K562 (cell line): ENCODE measurements around the gene TCHP. TPM values are rescaled to one million over a fixed set of nuclear protein-coding genes. Genes with fewer than 3 reads are reported as not detected.

Experiments
- BACH1 ChIP-seq: fragments of 200-800 bp; sonication (Bioruptor generic); IDR thresholded peaks from 2 replicates; pipeline ENCODE4 v1.6.1; 2016; ENCODE audit warnings: missing genetic modification characterization, missing compliant biosample characterization
- CBFA2T3 ChIP-seq: fragments of 450-650 bp; IDR thresholded peaks from 2 replicates; pipeline ENCODE4 v1.6.1; 2017
- CBX8 ChIP-seq: fragments of 200-600 bp; sonication (generic); IDR thresholded peaks from 2 replicates; pipeline ENCODE4 v1.6.1; 2012; ENCODE audit warnings: borderline replicate concordance, mixed run types, low read depth, mild to moderate bottlenecking, moderate library complexity, mixed read lengths, low read length, control low read depth, inconsistent platforms; ENCODE audit not compliant: poor library complexity, severe bottlenecking; ENCODE audit errors: extremely low read depth
- ELF2 ChIP-seq: fragments of 250-450 bp; sonication (Bioruptor Pico); IDR thresholded peaks from 2 replicates; pipeline ENCODE4 v1.5.0; 2021; ENCODE audit warnings: mild to moderate bottlenecking
- FOXJ3 ChIP-seq: sonication (generic); formaldehyde crosslinking; IDR thresholded peaks from 2 replicates; pipeline ENCODE4 v1.4.0; 2020; ENCODE audit warnings: mild to moderate bottlenecking, missing genetic modification reagents
- HMGXB4 ChIP-seq: sonication (generic); formaldehyde crosslinking; IDR thresholded peaks from 2 replicates; pipeline ENCODE4 v1.8.1; 2023; ENCODE audit warnings: mild to moderate bottlenecking, missing genetic modification reagents
- HNRNPH1 ChIP-seq: fragments of 200-400 bp; formaldehyde crosslinking; optimal IDR thresholded peaks from 2 replicates; pipeline ENCODE3; 2017; ENCODE audit warnings: low read depth, mild to moderate bottlenecking, low read length, moderate library complexity
- LEF1 ChIP-seq: fragments of 450-650 bp; IDR thresholded peaks from 2 replicates; pipeline ENCODE4 v1.6.1; 2016; ENCODE audit warnings: mild to moderate bottlenecking
- NFXL1 ChIP-seq: fragments of 450-650 bp; formaldehyde crosslinking; IDR thresholded peaks from 2 replicates; pipeline ENCODE4 v1.4.0; 2021; ENCODE audit warnings: mild to moderate bottlenecking
- SAFB2 ChIP-seq: fragments of 200-400 bp; formaldehyde crosslinking; IDR thresholded peaks from 2 replicates; pipeline ENCODE4 v1.6.1; 2018; ENCODE audit warnings: borderline replicate concordance, low read length, low read depth, moderate library complexity; ENCODE audit not compliant: severe bottlenecking
- TBP ChIP-seq: optimal IDR thresholded peaks from 2 replicates; pipeline ENCODE3; 2011; ENCODE audit warnings: low read depth, low read length, improper control_type of control experiment
- TCF7 ChIP-seq: sonication (generic); IDR thresholded peaks from 2 replicates; pipeline ENCODE4 v1.6.1; 2016; ENCODE audit warnings: antibody characterized with exemption, borderline replicate concordance
- TFE3 ChIP-seq: fragments of 450-650 bp; formaldehyde crosslinking; IDR thresholded peaks from 2 replicates; pipeline ENCODE4 v1.4.0; 2020; ENCODE audit warnings: mild to moderate bottlenecking, mixed read lengths
- ZNF444 ChIP-seq: fragments of 250-450 bp; sonication (Bioruptor Pico); IDR thresholded peaks from 2 replicates; pipeline ENCODE4 v1.4.0; 2020; ENCODE audit warnings: mild to moderate bottlenecking, moderate library complexity
- ZNF445 ChIP-seq: fragments of 250-450 bp; sonication (Bioruptor Pico); IDR thresholded peaks from 2 replicates; pipeline ENCODE4 v1.4.0; 2020; ENCODE audit warnings: low read depth, mild to moderate bottlenecking, moderate library complexity
- ZNF57 ChIP-seq: fragments of 450-650 bp; formaldehyde crosslinking; IDR thresholded peaks from 2 replicates; pipeline ENCODE4 v1.4.0; 2020; ENCODE audit warnings: mild to moderate bottlenecking, moderate library complexity
- polyA plus RNA-seq, 8 experiments: library from polyadenylated mRNA; depleted of rRNA in 4 of 8; stranded (reverse) in 5 of 8; unstranded in 3 of 8; fragments of >200 nt; fragmentation: Nextera tagmentation in 2 of 8; fragmentation: Illumina TruSeq in 1 of 8; extraction: Ambion mirVana in 2 of 8; extraction: Trizol in 1 of 8; gene quantifications; 2 replicates each; pipeline versions ENCODE4 v1.2.1 to v1.2.3, GENCODE V29; 2011 to 2014; ENCODE audit warnings: inconsistent platforms in 1 of 8, missing spikeins in 1 of 8
- total RNA-seq, 7 experiments: library from RNA; depleted of rRNA in 6 of 7; stranded (reverse); fragments of >200 nt in 6 of 7; fragmentation: Illumina TruSeq in 2 of 7; extraction: Trizol in 2 of 7; gene quantifications; 2 replicates each; pipeline versions ENCODE4 v1.2.1 to v1.2.3, GENCODE V29; 2011 to 2021; ENCODE audit warnings: low replicate concordance in 1 of 7
- TF ChIP-seq, protein P1 (sequence below): sonication (generic); formaldehyde crosslinking; IDR thresholded peaks from 2 replicates; pipeline ENCODE4 v1.8.0; 2022; ENCODE audit warnings: missing genetic modification reagents, mild to moderate bottlenecking, moderate library complexity, borderline replicate concordance
- TF ChIP-seq, protein P2 (sequence below): fragments of 250-450 bp; sonication (Bioruptor Pico); IDR thresholded peaks from 2 replicates; pipeline ENCODE4 v1.5.0; 2022; ENCODE audit warnings: mild to moderate bottlenecking
- TF ChIP-seq, protein P3 (sequence below): fragments of 250-450 bp; sonication (Bioruptor Pico); IDR thresholded peaks from 2 replicates; pipeline ENCODE4 v1.8.0; 2022; ENCODE audit warnings: inconsistent platforms

TCHP gene
- total and polyA plus RNA-seq, 9 of the 15 experiments (the other 6 are each of a cell fraction or from before 2014, with no cell fraction given), result 3.4 to 30.4 (median 19.7) TPM

- TF ChIP-seq CBFA2T3 (no peak), ZNF444 (CRISPR knock-in tag) (no peak), CBX8 (no peak), TCF7 (no peak; the same call in 1 of the 2 replicates), LEF1 (no peak), HNRNPH1 (no peak), ZNF445 (CRISPR knock-in tag) (no peak), ZNF57 (no peak), ELF2 (CRISPR knock-in tag) (no peak), NFXL1 (CRISPR knock-in tag) (no peak), TBP (peak; percentile 78), FOXJ3 (CRISPR knock-in tag) (0 out of 2 replicates have a peak, but pooled peaks have one; percentile 59), HMGXB4 (peak; percentile 76), SAFB2 (no peak), TFE3 (no peak), BACH1 (no peak)
- TF ChIP-seq, protein P1, sequence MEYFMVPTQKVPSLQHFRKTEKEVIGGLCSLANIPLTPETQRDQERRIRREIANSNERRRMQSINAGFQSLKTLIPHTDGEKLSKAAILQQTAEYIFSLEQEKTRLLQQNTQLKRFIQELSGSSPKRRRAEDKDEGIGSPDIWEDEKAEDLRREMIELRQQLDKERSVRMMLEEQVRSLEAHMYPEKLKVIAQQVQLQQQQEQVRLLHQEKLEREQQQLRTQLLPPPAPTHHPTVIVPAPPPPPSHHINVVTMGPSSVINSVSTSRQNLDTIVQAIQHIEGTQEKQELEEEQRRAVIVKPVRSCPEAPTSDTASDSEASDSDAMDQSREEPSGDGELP (CRISPR knock-in tag), result peak; percentile 89
- TF ChIP-seq, protein P2, sequence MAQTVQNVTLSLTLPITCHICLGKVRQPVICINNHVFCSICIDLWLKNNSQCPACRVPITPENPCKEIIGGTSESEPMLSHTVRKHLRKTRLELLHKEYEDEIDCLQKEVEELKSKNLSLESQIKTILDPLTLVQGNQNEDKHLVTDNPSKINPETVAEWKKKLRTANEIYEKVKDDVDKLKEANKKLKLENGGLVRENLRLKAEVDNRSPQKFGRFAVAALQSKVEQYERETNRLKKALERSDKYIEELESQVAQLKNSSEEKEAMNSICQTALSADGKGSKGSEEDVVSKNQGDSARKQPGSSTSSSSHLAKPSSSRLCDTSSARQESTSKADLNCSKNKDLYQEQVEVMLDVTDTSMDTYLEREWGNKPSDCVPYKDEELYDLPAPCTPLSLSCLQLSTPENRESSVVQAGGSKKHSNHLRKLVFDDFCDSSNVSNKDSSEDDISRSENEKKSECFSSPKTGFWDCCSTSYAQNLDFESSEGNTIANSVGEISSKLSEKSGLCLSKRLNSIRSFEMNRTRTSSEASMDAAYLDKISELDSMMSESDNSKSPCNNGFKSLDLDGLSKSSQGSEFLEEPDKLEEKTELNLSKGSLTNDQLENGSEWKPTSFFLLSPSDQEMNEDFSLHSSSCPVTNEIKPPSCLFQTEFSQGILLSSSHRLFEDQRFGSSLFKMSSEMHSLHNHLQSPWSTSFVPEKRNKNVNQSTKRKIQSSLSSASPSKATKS (CRISPR knock-in tag), result no peak
- TF ChIP-seq, protein P3, sequence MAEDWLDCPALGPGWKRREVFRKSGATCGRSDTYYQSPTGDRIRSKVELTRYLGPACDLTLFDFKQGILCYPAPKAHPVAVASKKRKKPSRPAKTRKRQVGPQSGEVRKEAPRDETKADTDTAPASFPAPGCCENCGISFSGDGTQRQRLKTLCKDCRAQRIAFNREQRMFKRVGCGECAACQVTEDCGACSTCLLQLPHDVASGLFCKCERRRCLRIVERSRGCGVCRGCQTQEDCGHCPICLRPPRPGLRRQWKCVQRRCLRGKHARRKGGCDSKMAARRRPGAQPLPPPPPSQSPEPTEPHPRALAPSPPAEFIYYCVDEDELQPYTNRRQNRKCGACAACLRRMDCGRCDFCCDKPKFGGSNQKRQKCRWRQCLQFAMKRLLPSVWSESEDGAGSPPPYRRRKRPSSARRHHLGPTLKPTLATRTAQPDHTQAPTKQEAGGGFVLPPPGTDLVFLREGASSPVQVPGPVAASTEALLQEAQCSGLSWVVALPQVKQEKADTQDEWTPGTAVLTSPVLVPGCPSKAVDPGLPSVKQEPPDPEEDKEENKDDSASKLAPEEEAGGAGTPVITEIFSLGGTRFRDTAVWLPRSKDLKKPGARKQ (CRISPR knock-in tag), result no peak
Observed at GRCh38 chr12:109899783-109900751, at the start of gene TCHP (continued).
